GM10248 (cell line): ENCODE data around the gene SRSF4.
"Not testable (repeated sequence)": the region's sequence is repeated elsewhere in the genome, so short reads cannot be mapped to it uniquely, and the experiment has no call there.

Experiments used
- CTCF ChIA-PET: fragments of 300-600 bp; sonication (Branson Sonifier 250); formaldehyde crosslinking; extraction: SDS; loops from one replicate; lab custom pipeline; 2021; ENCODE audit warnings: antibody characterized with exemption; lab: Yijun Ruan, JAX
- POLR2A ChIA-PET: fragments of 350-650 bp; sonication (Branson Sonifier 250); formaldehyde crosslinking; extraction: SDS; loops from one replicate; lab custom pipeline; 2020; ENCODE audit warnings: antibody characterized with exemption; lab: Yijun Ruan, JAX
- DNase-seq: peaks from one replicate; pipeline ENCODE4 v3.0.0; 2012; ENCODE audit errors: extremely low spot score
- TF ChIP-seq, protein P1 (sequence below): IDR thresholded peaks from 2 replicates; pipeline ENCODE4 v1.5.1; 2012; ENCODE audit warnings: mild to moderate bottlenecking, low read depth; ENCODE audit errors: extremely low read depth, missing control alignments, control extremely low read depth

SRSF4 gene

GRCh38 chr1:29152046-29152805, 29.5 kb downstream of the SRSF4 start:
- TF ChIP-seq, protein P1, sequence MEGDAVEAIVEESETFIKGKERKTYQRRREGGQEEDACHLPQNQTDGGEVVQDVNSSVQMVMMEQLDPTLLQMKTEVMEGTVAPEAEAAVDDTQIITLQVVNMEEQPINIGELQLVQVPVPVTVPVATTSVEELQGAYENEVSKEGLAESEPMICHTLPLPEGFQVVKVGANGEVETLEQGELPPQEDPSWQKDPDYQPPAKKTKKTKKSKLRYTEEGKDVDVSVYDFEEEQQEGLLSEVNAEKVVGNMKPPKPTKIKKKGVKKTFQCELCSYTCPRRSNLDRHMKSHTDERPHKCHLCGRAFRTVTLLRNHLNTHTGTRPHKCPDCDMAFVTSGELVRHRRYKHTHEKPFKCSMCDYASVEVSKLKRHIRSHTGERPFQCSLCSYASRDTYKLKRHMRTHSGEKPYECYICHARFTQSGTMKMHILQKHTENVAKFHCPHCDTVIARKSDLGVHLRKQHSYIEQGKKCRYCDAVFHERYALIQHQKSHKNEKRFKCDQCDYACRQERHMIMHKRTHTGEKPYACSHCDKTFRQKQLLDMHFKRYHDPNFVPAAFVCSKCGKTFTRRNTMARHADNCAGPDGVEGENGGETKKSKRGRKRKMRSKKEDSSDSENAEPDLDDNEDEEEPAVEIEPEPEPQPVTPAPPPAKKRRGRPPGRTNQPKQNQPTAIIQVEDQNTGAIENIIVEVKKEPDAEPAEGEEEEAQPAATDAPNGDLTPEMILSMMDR = no peak
- CTCF ChIA-PET = interaction anchor here (1.3 kb wide), 1 partner anchor 15 kb away, joined by 4 read pairs; no protein-coding TSS in a partner anchor
- DNase-seq = no peak
- POLR2A ChIA-PET = no interaction called here

- DNase-seq, CTCF ChIA-PET, POLR2A ChIA-PET: not testable (repeated sequence)
Measured at GRCh38 chr1:29150346-29150745, 31.4 kb downstream of the SRSF4 start.

- ChIA-PET CTCF (no interaction called here), POLR2A (no interaction called here)
Measured at GRCh38 chr1:29148656-29149491, 32.8 kb downstream of the SRSF4 start.

DNA sequence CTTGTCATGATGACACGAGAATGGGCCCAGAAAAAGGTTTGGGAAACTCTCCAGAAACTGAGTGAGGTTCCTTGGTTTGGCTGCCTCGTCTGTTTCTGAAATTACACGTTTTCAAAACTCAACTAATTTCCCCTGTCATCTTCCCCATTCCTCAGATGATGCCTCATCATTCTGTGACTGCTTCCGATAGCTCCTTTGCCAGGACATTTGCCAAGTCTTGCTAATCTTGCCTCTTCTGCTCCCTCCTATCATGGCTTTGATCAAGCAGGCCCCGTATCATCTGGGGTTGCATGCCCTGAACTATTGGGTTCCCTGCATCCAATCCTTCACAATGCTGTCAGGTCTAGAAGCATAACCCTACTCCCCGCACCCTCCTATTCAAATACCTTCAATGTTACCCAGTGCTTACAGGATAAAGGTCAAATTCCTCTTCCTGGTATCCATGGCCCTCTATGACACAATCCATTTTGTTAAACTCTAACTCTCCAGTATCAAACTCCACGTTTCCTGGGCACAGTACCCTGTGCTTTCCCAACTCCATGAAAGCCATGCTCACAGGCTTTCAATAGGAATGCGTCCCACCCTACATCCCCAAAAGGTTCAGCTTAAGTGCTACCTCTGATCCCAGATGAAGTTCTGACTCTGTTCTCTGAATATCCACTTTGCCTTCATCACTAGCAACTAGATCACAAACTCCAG, 35.8 kb downstream of the SRSF4 start:
- ChIA-PET POLR2A (no interaction called here), CTCF (no interaction called here)
- TF ChIP-seq, protein P1 = no peak
- DNase-seq = no peak

More at GRCh38 chr1:29148656-29149491, 32.8 kb downstream of the SRSF4 start:
- TF ChIP-seq, protein P1 = no peak
- no peak for DNase-seq

DNA sequence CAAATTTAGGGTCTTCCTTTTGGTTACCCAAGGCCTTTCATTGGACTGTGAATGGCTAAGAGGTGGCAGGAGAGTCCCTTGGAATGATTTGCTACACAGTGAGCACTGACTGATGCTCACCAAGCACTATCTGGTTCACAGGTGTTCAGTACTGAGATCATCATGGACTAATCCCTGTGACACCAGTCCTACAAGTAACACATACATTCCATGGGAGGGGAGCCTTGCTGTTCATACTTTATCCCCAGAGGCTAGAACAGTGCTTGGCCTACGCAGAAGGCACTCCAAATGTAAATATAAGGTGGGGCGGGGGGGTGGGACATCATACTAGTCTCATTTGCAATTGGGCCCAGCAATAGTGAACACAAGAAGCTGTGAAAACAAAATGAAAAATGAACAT, 37.5 kb downstream of the SRSF4 start:
- TF ChIP-seq, protein P1 = no peak
- no peak for DNase-seq
- POLR2A ChIA-PET = no interaction called here
- CTCF ChIA-PET = no interaction called here

GRCh38 chr1:29142714-29143113, 39.0 kb downstream of the SRSF4 start:
- ChIA-PET POLR2A (no interaction called here), CTCF (interaction anchor here (0.8 kb wide), 1 partner anchor 39 kb away, joined by 3 read pairs; the partner anchor contains the start of gene SRSF4)
- TF ChIP-seq, protein P1 = no peak
- no peak for DNase-seq
